HCT116 (cell line): ENCODE data around the gene NECAB2.

Experiments used
- CBX3 ChIP-seq: IDR thresholded peaks from 2 replicates; pipeline ENCODE4 v1.6.1; 2012; ENCODE audit warnings: low read depth
- EGR1 ChIP-seq: IDR thresholded peaks from 2 replicates; pipeline ENCODE4 v1.6.1; 2012; ENCODE audit warnings: low read depth
- EZH2 ChIP-seq: fragments of 200-600 bp; sonication (generic); IDR thresholded peaks from 2 replicates; pipeline ENCODE4 v1.6.1; 2017; ENCODE audit warnings: antibody characterized with exemption, mixed run types
- EZH2phosphoT487 ChIP-seq: fragments of 200-600 bp; IDR thresholded peaks from 2 replicates; pipeline ENCODE4 v1.6.1; 2018; ENCODE audit warnings: antibody characterized with exemption, borderline replicate concordance
- POLR2A ChIP-seq: IDR thresholded peaks from 2 replicates; pipeline ENCODE4 v1.7.0; 2011; ENCODE audit warnings: borderline replicate concordance; ENCODE audit not compliant: insufficient read depth, insufficient read length; ENCODE audit errors: extremely low read depth
- POLR2AphosphoS5 ChIP-seq: IDR thresholded peaks from 2 replicates; pipeline ENCODE4 v1.6.1; 2011; ENCODE audit warnings: mild to moderate bottlenecking, low read depth, low read length, moderate library complexity
- RAD21 ChIP-seq: IDR thresholded peaks from 2 replicates; pipeline ENCODE4 v1.6.1; 2012; ENCODE audit warnings: low read depth, mild to moderate bottlenecking
- REST ChIP-seq: IDR thresholded peaks from 2 replicates; pipeline ENCODE4 v1.6.1; 2012; ENCODE audit warnings: low read depth
- SIN3A ChIP-seq: IDR thresholded peaks from 2 replicates; pipeline ENCODE4 v1.6.1; 2012; ENCODE audit warnings: low read depth
- SP1 ChIP-seq: IDR thresholded peaks from 2 replicates; pipeline ENCODE4 v1.6.1; 2012; ENCODE audit warnings: low read depth
- YY1 ChIP-seq: IDR thresholded peaks from 2 replicates; pipeline ENCODE4 v1.6.1; 2011; ENCODE audit warnings: low read length, low read depth, moderate library complexity, mild to moderate bottlenecking; ENCODE audit not compliant: insufficient replicate concordance; ENCODE audit errors: extremely low read depth
- ZNF274 ChIP-seq: fragments of 200-500 bp; sonication (Bioruptor generic); IDR thresholded peaks from 2 replicates; pipeline ENCODE4 v1.6.1; 2014; ENCODE audit warnings: mild to moderate bottlenecking, low read depth, low read length, inconsistent platforms
- TF ChIP-seq, protein P1 (sequence below), 3 experiments: fragments of 200-600 bp in 1 of 3; sonication (generic) in 1 of 3; IDR thresholded peaks in 2 of 3; conservative IDR thresholded peaks in 1 of 3; 2 replicates each; pipeline ENCODE4 v1.5.1; 2012 to 2017; ENCODE audit warnings: low read depth in 2 of 3, low read length in 2 of 3, antibody characterized with exemption in 1 of 3, borderline replicate concordance in 1 of 3, control low read depth in 1 of 3, mild to moderate bottlenecking in 1 of 3, mixed read lengths in 1 of 3, mixed run types in 1 of 3, moderate library complexity in 1 of 3; ENCODE audit not compliant: insufficient read depth in 1 of 3
- TF ChIP-seq, protein P2 (sequence below): IDR thresholded peaks from 2 replicates; pipeline ENCODE4 v1.6.1; 2012

DNA sequence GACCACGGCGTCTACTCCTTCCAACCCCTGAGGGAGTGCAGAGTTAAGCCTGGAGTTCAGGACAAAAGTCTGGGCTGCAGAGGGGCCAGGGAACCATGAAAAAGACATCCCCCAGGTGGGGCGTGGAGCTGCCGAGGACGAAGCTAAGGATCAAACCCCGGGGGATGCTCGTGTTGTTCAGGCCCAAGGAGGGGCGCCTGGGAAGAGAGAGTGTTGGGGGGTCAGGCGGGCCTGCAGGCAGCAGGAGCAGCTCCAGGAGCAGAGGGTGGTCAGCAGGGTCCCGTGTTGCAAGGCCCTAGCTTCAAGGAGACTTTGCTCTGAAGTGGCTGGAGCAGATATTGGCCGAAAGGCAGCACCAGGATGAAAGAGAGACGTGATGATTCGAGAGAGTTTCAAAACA, 26.7 kb downstream of the NECAB2 start:
- TF ChIP-seq REST (no peak), EGR1 (no peak), EZH2 (no peak), SIN3A (no peak), CBX3 (no peak), EZH2phosphoT487 (no peak), ZNF274 (no peak), YY1 (no peak), SP1 (no peak), POLR2A (no peak), POLR2AphosphoS5 (no peak), RAD21 (no peak)
- TF ChIP-seq, protein P1, sequence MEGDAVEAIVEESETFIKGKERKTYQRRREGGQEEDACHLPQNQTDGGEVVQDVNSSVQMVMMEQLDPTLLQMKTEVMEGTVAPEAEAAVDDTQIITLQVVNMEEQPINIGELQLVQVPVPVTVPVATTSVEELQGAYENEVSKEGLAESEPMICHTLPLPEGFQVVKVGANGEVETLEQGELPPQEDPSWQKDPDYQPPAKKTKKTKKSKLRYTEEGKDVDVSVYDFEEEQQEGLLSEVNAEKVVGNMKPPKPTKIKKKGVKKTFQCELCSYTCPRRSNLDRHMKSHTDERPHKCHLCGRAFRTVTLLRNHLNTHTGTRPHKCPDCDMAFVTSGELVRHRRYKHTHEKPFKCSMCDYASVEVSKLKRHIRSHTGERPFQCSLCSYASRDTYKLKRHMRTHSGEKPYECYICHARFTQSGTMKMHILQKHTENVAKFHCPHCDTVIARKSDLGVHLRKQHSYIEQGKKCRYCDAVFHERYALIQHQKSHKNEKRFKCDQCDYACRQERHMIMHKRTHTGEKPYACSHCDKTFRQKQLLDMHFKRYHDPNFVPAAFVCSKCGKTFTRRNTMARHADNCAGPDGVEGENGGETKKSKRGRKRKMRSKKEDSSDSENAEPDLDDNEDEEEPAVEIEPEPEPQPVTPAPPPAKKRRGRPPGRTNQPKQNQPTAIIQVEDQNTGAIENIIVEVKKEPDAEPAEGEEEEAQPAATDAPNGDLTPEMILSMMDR (IDR thresholded peaks at IDR 0.05 in 2 of 3, conservative IDR thresholded peaks at IDR 0.05 in 1 of 3; ENCODE audit: borderline replicate concordance in 1 of 3, insufficient read depth in 1 of 3, low read depth in 2 of 3, low read length in 2 of 3), result no peak
- TF ChIP-seq, protein P2, sequence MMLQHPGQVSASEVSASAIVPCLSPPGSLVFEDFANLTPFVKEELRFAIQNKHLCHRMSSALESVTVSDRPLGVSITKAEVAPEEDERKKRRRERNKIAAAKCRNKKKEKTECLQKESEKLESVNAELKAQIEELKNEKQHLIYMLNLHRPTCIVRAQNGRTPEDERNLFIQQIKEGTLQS, result no peak
